Non-pigmented ciliary epithelial cell (primary cell): ENCODE data around the gene HELB.
A peak's percentile ranks its signal among the peaks of the same experiment; 100 is the strongest.

Experiments used
- DNase-seq: peaks from one replicate; pipeline ENCODE4 v3.0.0-alpha.2; 2010; ENCODE audit warnings: low read depth

HELB gene

DNA sequence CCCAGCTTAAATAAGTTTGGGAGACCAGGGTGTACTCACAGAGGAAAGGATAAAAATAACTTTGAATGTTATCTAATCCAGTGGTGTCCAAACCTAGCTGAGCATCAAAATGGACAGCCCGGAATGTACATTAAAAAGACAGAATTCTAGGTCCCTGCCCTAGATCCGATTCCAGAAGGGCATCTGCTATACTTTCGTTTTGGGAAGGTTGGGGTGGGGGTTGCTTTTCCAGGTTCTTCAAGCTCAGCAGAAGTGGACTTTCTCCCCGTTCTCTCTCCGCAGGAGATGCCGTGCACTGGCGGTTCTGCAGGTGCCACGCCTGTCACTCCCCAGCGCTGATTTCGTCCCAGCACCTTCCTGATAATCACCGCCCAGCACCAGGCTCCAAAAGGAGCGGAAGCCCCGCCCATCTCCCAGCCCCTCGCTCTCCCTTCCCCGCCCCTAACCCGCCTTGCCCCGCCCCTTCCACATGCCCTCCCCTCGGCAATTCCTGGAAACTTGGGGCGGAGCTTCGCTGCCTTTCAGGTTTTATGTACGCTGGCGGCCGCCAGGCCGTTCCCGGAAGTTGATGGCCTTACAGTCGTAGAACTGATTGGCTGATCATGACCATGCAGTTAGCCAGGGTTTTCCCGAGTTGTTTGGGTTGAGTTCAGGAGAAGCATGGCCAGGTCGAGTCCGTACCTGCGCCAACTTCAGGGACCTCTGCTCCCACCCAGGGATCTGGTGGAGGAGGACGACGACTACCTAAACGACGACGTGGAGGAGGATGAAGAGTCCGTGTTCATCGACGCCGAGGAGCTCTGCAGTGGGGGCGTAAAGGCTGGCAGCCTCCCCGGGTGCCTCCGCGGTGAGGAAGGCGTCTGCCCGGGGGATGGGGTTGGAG lies at the start of gene HELB:
Gene HELB, plus strand, starts transcription at position 550 of the 883 bp plus-strand sequence. Its CDS starts 111 bp downstream, at position 661.
- peak; percentile 82 for DNase-seq

DNA sequence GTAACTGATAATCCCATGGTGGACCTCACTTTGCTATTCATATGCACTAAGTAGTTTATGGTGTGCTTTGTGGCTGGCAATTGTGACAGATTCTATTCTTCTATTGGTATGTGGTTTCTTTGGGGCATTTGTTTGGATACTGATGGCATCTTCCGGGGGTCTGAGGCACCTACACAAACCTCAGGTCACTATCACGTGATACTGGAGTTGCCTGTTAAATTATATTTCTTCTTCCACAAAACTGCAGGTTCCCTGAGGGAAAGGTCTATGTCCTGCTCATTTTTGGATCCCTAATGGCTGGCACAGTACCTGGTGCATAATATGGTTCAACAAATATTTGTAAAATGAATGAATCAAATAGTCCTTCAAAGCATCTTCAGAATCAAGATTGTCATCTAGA lies 49.5 kb upstream of the HELB start:
- no peak for DNase-seq

DNA sequence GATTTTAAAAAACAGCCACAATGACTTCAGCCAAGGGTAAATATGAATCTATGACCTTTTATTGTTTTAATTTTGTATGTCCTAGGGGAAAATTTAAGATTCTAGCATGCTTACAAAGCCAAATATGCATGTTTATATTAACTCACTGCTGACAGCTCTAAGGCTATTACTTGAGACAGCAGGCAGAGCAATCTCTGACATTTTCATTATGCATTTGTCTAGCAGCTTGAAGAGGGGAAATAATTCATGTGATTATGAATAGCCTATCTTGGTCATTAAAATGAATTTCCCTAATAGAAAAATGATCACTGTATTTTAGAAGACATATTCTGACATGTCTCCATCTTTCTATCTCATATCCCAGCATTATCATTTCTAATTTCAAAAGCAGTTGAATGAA lies 46.6 kb upstream of the HELB start:
- DNase-seq, result no peak

DNA sequence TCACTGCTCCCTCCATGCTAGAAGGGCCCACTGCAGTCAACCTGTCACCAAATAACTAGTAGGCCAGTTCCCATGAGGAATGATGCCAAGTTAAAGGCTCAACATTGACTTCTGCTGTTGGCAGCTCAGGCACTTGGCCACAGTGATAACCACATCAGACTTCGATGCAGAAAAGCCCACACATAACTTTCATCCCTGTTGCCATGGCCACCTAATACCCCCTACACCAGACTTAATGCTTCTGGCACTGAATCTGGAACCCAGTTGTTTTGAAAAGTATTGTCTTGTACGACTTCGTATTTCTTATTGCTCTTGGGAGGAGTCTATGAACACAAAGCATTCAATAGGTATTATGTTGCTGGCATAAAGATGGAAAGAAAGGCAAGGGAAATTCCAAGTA lies 44.3 kb upstream of the HELB start:
- no peak for DNase-seq

DNA sequence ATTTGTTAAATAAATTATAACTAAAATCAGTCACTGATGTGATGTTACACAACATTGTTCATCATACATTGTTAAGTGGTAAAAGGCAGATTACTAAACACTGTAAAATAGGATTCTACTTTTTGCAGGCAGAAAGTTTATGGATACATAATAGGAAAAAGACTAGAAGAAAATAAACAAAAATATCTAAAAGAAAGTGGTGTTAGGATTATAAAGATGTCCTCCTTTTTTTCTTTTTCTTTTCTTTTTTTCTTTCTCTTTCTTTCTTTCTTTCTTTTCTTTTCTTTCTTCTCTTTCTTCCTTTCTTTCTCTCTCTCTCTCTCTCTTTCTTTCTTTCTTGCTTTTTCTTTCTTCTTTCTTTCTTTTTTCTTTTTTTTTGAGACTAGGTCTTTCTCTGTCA lies 39.6 kb upstream of the HELB start:
- DNase-seq, result no peak

DNA sequence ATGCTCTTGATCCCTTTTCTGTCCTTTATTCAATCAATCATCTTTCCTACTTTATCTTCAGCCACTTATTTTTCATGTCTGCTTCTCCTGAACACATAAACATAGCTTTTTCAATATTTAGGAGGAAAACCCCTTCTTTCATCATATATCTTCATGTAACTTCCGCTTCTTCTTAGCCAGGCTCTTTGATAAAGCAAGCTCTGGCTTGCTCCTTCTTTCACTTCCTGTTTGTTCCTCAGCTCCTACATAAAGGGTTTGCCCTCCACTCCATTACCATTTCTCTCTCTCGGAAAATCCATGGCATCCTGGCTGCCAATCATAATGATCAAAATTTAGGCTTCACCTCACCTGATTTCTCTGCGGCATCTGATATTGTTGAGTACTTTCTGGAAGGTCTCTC lies 33.7 kb upstream of the HELB start:
- DNase-seq, result no peak

DNA sequence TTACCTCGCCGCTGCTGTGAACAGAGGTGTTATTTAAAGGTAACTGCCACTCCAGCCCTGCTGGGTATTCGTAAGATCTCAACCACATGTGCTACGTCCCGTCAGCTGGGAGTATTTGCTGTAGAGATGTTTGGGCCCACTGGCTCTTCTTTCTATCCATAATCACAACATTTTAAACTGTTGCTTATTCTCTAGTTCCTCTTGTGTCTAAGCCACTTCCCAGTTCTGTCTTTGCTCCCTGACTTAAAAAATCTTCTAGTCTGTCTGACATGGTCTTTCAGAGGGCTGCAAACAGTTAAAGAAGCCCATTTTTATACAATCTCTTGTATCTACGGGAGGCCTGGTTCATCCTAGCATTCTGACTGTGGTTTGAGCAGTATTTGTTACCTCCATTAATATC lies 33.2 kb upstream of the HELB start:
- no peak for DNase-seq

DNA sequence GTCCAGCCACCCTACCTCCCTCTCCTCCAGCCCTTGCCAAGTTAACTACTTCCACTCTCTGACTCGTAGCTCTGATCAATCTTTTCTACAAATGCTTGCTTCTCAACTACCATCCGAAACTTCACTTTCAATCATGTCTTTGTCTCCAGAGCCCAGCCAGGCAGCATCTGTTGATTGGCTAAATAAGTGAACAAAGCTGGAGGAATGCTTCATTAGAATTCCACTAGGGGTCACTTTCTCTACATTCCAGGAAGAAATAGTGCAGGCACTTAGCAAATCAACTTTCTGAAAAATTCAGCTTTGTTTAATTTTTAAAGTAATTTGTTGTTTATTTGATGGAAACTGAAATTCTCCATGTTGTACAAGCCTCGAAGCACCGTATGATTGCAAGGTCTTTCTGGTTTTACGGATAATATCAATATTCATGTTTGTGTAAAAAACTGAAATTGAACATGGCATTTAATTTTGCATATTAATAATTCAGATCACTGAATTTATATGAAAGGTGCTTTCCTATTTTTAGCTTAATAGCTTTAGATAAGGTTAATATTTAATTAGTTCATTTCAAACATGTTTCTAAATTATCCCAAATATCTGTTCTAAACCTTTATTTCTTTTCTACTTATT lies 32.4 kb upstream of the HELB start:
- DNase-seq, result peak; percentile 17

DNA sequence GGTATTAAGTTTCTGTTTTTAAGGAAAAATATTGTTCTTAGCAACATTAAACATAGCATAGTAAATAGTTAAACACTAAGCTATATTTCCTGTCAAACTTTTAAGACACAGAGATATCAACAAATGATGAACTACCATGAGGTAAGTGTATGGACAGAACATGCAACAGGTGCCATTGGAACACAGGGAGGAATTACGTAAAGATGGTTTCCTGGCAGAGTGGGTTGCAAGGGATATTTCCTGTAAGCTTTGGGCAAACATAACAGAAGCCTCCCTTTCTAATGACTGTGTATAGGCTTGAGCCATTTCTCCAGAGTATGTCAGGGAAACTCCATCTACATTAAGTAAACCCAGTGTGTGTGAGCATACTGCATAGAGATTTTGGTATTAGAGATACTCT lies 31.7 kb upstream of the HELB start:
- no peak for DNase-seq

DNA sequence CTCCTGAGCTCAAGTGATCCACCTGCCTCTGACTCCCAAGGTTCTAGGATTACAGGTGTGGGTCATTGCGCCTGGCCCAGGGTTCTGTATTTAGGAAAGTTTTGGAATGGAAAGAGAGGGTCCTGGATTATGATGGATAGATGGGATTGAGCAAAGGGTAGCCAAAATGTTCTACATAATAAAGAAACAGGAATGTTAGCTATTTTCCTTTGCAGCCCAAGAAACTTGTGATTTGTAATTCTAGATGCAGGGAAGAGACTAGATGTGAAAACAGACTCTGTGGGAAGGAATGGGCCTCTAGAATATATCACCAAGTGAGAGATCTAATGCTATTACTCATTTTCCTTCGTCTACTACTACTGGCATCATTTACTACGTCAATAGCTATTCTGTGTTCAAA lies 29.6 kb upstream of the HELB start:
- no peak for DNase-seq

DNA sequence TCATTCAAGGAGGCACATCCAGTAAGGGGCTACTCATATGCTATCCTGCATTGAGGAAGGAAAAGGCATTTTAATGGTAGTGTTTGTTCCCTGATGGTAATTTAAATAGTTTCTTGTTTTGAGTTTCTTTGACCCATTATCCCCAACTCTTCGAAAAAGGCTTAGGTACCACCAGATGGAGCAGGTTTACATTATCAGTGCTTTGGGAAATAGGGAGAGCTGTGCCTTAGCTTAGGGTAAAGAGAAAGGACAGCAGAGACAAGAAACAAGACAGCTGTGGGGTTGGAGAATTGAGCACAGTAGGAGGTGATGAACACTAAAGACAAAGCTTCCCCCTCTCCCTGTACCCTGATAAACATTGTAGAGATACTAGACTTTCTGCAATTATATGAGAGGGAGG lies 29.1 kb upstream of the HELB start:
- no peak for DNase-seq

DNA sequence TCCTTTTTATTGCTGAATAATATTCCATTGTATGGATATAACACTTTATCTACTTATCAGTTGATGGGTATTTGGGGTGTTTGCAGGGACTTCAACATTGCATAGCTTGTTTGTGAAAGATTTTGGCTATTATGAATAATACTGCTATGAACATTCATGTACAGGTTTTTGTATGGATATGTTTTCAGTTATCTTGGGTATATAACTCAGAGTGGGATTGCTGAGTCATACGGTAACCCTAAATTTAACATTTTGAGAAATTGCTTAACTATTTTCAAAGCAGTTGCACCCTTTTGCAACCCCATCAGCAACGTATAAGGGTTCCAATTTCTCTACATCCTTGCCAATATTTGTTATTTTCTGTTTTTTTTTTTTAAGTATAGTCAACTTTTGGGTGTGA lies 27.3 kb upstream of the HELB start:
- DNase-seq, result no peak

DNA sequence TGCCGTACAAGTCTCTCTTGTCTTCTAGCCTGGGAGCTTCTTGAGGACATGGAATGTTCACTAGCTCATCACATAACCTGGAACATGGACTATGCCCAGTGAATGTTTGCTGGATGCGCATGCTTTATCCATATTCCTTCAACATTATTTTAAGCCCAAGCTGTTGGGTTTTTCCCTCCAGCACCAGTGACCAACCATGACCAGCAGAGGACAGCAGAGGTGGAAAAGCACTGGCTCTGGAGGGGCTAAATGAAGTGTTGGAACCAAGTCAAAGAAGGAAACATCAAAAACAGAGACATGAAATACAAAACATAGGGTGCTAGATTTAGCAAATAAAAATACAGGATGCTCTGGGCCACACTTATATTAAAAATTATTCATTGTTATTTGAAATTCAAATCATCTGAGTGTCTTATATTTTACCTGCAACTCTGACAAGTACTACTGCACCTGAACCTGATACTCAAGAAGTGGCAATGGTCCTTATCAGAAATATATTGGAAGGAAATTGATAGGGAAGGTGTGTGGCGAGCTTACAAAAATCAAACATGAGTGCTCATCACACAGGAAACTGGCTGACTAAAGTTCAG lies 23.1 kb upstream of the HELB start:
- no peak for DNase-seq

DNA sequence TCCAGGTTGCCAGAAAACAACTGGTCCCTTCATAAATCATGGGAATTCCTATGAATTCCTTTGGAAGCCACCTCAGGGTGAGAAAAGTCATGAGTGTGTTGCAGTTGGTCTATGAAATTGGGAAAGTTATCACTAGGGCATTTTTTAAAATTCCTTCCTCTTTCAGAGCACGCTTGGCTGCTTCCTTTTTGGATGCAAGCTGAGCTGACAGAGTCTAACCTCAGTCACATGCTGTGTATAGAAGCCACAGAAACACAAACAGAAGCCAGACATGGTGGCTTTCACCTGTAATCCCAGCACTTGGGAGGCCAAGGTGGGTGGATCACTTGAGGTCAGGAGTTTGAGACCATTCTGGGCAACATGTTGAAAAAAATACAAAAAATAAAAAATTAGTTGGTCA lies 21.7 kb upstream of the HELB start:
- no peak for DNase-seq

DNA sequence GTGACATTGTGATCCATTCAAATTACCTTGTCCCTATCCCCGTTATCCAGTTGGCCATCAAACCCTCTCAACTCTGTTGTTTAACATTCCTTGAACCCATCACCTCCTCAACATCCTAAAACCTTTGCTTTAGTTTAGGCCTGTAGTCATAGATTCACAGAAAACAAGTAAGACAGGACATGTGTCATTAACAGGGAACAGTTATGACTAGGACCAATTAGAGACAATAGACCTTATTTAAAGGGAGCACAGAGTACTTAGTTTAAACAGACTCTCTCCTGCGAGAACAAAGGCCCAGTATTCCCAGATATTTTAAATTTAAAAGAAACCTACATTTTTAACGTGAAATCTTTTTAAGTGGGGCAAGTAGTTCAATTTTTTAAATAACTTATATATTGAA lies 20.0 kb upstream of the HELB start:
- DNase-seq, result no peak

DNA sequence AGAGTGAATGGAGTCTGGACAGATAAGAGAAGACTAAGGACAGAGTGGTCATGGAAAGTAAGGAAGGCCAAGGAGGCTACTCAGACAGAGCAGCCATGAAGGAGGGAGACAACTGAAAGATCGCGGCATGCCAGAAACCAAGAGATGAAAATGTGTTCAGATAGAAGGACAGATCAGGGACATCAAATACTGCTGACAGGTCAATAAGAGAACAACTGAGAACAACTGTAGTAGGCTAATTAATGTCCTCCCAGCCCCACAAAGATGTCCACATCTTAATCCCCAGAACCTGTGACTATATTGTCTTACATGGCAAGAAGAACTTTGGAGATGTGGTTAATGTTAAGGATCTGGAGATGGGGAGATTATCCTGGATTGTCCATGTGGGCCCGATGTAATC lies 15.0 kb upstream of the HELB start:
- DNase-seq, result no peak

DNA sequence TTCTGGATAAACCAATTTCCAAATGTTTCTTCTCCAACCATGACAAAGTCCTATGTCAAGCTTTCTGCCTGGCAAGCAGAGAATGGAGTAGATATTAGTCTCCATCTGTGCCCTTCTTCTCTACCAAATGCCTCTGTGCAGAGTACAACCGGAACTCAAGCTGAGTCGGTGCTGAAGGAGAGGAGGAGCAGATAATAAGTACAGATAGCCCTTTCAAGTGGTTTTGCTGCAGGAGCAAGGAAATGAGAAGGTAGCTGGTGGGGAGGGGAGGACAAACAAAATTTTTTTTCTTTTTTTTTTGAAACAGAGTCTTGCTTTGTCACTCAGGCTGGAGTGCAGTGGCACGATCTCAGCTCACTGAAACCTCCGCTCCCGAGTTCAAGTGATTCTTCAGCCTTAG lies 14.2 kb upstream of the HELB start:
- DNase-seq, result no peak

DNA sequence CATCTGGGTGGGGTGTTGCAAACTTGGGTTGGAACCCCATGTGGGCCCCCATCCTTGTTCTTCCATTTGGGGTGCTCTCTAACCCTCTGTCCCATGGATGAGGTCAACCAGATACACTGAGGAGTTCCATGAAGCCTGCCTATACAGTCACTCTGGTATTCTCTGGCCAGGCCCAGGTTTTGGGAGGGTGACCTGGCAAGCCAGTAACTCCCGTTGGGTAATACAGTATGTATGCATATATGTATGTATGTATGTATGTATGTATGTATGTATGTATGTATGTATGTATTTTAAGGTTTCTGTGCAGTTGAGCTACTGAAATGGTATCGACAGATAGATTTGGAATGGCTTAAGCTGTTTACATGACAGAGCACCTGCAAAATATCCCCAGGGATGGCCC lies 12.8 kb upstream of the HELB start:
- no peak for DNase-seq

DNA sequence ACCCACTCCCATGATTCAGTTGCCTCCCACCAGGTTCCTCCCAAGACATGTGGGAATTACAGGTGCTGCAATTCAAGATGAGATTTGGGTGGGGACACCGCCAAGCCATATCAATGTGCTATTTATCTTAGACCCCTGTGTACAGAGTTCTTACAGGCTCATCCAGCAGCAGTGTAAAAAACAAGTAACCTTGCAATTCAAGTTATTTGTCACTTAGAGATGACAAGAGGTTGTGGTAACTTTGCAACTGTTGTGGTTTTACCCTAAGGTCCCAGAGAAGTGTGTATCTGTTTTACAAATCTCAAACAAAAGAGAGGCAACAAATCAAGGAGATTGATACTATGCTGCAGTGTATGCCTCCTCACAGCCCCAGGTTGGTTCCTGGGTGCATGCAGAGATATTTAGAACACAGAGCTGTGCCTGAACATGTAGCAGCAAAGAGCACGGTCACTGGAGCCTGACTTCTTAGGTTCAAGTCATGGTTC lies 11.5 kb upstream of the HELB start:
- DNase-seq, result no peak

DNA sequence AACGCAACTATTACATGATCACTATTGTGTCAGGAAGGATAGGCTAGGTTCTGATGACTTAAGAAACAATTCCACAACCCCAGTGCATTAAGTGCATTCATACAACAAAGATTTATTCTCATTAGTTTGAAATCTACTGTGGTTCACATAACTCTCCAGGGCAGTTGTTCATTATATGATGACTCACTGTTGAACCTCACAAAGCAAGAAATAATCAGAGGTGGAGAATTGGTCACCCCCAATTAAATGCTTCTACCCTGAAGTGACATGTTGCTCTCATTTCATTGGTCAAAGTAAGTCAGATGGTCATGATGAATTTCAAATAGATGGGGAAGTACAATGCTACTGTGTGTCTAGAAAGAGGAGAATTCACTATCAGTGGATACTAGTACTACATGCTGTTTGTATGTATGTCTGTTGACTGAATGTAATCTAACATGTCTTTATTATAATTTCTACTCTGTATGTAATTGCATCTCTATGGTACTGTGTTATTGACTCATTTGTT lies 6.1 kb upstream of the HELB start:
- DNase-seq, result no peak

DNA sequence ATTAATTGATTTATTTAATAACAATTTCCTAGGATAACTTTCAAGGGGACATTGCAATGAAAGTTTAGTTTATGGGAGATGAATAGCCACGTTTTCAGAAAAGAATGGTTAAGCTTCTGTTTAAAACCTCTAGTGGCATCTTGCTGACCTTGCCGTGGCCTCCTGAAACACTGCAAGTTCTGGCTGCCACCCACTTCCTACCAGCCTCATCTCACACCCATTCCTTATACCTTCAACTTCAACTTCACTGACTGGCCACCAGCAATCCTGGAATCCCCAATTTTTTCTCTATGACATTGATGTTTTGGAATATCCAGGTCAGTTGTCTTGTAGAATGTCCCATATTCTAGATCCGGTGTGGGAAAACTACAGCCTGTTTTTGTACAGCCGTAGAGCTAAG lies 5.2 kb upstream of the HELB start:
- DNase-seq, result no peak

DNA sequence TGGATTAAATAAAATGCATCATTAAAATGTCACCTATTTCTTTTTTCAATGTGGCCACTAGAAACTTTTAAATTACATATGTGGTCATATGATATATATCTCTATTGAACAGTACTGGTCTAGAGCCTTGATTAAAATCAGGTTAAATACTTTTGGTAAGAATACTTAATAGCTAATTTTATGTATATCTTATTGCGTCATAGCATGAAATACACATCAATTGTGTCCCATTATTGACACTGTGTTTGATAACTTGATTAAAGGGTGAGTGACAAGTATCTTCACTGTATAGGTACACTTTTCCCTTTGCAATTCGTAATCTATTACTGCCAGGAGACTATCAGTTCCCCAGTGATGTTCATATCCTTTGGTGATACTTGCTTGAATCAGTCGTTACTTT lies 4.4 kb upstream of the HELB start:
- no peak for DNase-seq

DNA sequence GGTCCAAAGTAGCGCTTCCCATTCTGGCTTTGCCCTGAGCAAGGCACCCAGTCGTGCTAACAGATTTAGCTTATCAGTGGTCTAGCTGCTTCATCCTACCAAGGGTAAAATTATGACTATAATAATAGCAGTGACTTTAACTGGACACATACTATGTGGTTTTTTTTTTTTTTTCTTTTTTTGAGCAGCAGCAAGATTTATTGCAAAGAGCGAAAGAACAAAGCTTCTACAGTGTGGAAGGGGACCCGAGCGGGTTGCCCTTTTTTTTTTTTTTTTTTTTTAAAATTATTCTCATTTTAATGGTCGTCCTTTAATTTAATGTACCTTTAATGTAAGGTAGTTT lies 505 bp downstream of the HELB start:
- DNase-seq, result no peak
